Loucy (cell line): Measurements from ENCODE around the gene ENC1.

Experiments
- H2AFZ ChIP-seq: fragments of 200-600 bp; sonication (generic); 2 replicates; pipeline ENCODE4 v1.6.0; 2016; ENCODE audit warnings: antibody characterized with exemption, mild to moderate bottlenecking, low read length, moderate library complexity
- H3F3A ChIP-seq: fragments of 200-600 bp; 2 replicates; pipeline ENCODE4 v1.6.0; 2016; ENCODE audit warnings: antibody characterized with exemption, low read depth, mild to moderate bottlenecking
- H3K27me3 ChIP-seq: fragments of 200-600 bp; sonication (generic); 2 replicates; pipeline ENCODE4 v1.6.1; 2014; ENCODE audit warnings: low read length, mild to moderate bottlenecking; ENCODE audit not compliant: insufficient read depth, poor library complexity, severe bottlenecking
- H3K36me3 ChIP-seq: fragments of 200-600 bp; sonication (generic); 2 replicates; pipeline ENCODE4 v1.6.1; 2016; ENCODE audit warnings: low read length; ENCODE audit not compliant: insufficient read depth
- H3K4me1 ChIP-seq: fragments of 200-600 bp; sonication (generic); 2 replicates; pipeline ENCODE4 v1.5.1; 2014; ENCODE audit warnings: low read length, mild to moderate bottlenecking; ENCODE audit not compliant: insufficient read depth, poor library complexity, severe bottlenecking
- H3K4me2 ChIP-seq: fragments of 200-600 bp; sonication (generic); 2 replicates; pipeline ENCODE4 v1.6.0; 2014; ENCODE audit warnings: antibody characterized with exemption, low read length, low read depth, mild to moderate bottlenecking; ENCODE audit not compliant: poor library complexity, severe bottlenecking
- H3K4me3 ChIP-seq: fragments of 200-600 bp; sonication (generic); 2 replicates; pipeline ENCODE4 v1.5.1; 2014; ENCODE audit warnings: low read length, mild to moderate bottlenecking, mixed read lengths; ENCODE audit not compliant: poor library complexity, severe bottlenecking
- H3K79me2 ChIP-seq: fragments of 200-600 bp; sonication (generic); 2 replicates; pipeline ENCODE4 v1.6.1; 2014; ENCODE audit warnings: low read length; ENCODE audit not compliant: insufficient read depth
- H3K9ac ChIP-seq: fragments of 200-600 bp; sonication (generic); 2 replicates; pipeline ENCODE4 v1.6.0; 2014; ENCODE audit warnings: mild to moderate bottlenecking, low read depth, low read length, moderate library complexity; ENCODE audit not compliant: poor library complexity, severe bottlenecking
- H3K9me2 ChIP-seq: fragments of 200-600 bp; sonication (generic); replicated peaks from 2 replicates; pipeline ENCODE4 v1.6.1; 2016; ENCODE audit warnings: low read depth, low read length, mixed read lengths
- H3K9me3 ChIP-seq: fragments of 200-600 bp; sonication (generic); 2 replicates; pipeline ENCODE4 v1.6.1; 2014; ENCODE audit warnings: mild to moderate bottlenecking, antibody characterized with exemption, low read length, low read depth; ENCODE audit not compliant: insufficient read depth
- H4K20me1 ChIP-seq: fragments of 200-600 bp; sonication (generic); 2 replicates; pipeline ENCODE4 v1.6.0; 2014; ENCODE audit warnings: antibody characterized with exemption, low read length, mild to moderate bottlenecking; ENCODE audit not compliant: insufficient read depth, poor library complexity, severe bottlenecking
- CTCF ChIP-seq: fragments of 200-600 bp; sonication (generic); conservative IDR thresholded peaks from 2 replicates; pipeline ENCODE4 v1.5.1; 2014; ENCODE audit warnings: mild to moderate bottlenecking, antibody characterized with exemption, low read length
- EZH2phosphoT487 ChIP-seq: fragments of 200-600 bp; IDR thresholded peaks from 2 replicates; pipeline ENCODE4 v1.6.1; 2018; ENCODE audit warnings: antibody characterized with exemption, mild to moderate bottlenecking, moderate library complexity, borderline replicate concordance

The ENC1 gene

GRCh38 chr5:74613283-74613682 lies 27.2 kb downstream of the ENC1 start:
- H3K36me3 ChIP-seq, result no peaks in the 10 kb centered on the region
- H3K4me2 ChIP-seq, result no peak overlapping the region
- no peaks in the 10 kb centered on the region for H3K27me3 ChIP-seq
- H3F3A ChIP-seq, result no peaks in the 10 kb centered on the region
- H3K4me1 ChIP-seq, result peaks cover 10% of the 10 kb centered on the region
- TF ChIP-seq EZH2phosphoT487 (no peak), CTCF (no peak)
- H3K79me2 ChIP-seq, result no peaks in the 10 kb centered on the region
- no peaks in the 10 kb centered on the region for H3K9me3 ChIP-seq
- no peaks in the 10 kb centered on the region for H4K20me1 ChIP-seq
- no peak overlapping the region for H3K9ac ChIP-seq
- no peaks in the 10 kb centered on the region for H3K9me2 ChIP-seq
- no peak overlapping the region for H2AFZ ChIP-seq
- no peak overlapping the region for H3K4me3 ChIP-seq

GRCh38 chr5:74612045-74612444 lies 28.5 kb downstream of the ENC1 start:
- Histone ChIP-seq H3K27me3 (no peaks in the 10 kb centered on the region), H3K4me2 (no peak overlapping the region), H3K4me1 (no peaks in the 10 kb centered on the region), H3K9me2 (no peaks in the 10 kb centered on the region), H3K36me3 (no peaks in the 10 kb centered on the region), H3F3A (no peaks in the 10 kb centered on the region), H3K4me3 (no peak overlapping the region), H2AFZ (no peak overlapping the region), H4K20me1 (no peaks in the 10 kb centered on the region), H3K79me2 (no peaks in the 10 kb centered on the region), H3K9ac (no peak overlapping the region), H3K9me3 (no peaks in the 10 kb centered on the region)
- TF ChIP-seq CTCF (no peak), EZH2phosphoT487 (no peak)

GRCh38 chr5:74608736-74609601 lies 31.6 kb downstream of the ENC1 start:
- H3K9me2 ChIP-seq, result no peaks in the 10 kb centered on the region
- no peak overlapping the region for H3K4me3 ChIP-seq
- TF ChIP-seq EZH2phosphoT487 (no peak), CTCF (no peak)
- H3K27me3 ChIP-seq, result no peaks in the 10 kb centered on the region
- H2AFZ ChIP-seq, result no peak overlapping the region
- no peaks in the 10 kb centered on the region for H4K20me1 ChIP-seq
- no peaks in the 10 kb centered on the region for H3K4me1 ChIP-seq
- no peaks in the 10 kb centered on the region for H3K79me2 ChIP-seq
- no peak overlapping the region for H3K9ac ChIP-seq
- H3K9me3 ChIP-seq, result no peaks in the 10 kb centered on the region
- H3K4me2 ChIP-seq, result no peak overlapping the region
- no peaks in the 10 kb centered on the region for H3F3A ChIP-seq
- no peaks in the 10 kb centered on the region for H3K36me3 ChIP-seq
